Measurements from ENCODE around the gene ATP6V0E2. TPM values are rescaled to one million over a fixed set of nuclear protein-coding genes. Genes with fewer than 3 reads are reported as not detected.

ATP6V0E2 gene
- total RNA-seq: 25.6 and 26.6 TPM in 2 replicates

DNA sequence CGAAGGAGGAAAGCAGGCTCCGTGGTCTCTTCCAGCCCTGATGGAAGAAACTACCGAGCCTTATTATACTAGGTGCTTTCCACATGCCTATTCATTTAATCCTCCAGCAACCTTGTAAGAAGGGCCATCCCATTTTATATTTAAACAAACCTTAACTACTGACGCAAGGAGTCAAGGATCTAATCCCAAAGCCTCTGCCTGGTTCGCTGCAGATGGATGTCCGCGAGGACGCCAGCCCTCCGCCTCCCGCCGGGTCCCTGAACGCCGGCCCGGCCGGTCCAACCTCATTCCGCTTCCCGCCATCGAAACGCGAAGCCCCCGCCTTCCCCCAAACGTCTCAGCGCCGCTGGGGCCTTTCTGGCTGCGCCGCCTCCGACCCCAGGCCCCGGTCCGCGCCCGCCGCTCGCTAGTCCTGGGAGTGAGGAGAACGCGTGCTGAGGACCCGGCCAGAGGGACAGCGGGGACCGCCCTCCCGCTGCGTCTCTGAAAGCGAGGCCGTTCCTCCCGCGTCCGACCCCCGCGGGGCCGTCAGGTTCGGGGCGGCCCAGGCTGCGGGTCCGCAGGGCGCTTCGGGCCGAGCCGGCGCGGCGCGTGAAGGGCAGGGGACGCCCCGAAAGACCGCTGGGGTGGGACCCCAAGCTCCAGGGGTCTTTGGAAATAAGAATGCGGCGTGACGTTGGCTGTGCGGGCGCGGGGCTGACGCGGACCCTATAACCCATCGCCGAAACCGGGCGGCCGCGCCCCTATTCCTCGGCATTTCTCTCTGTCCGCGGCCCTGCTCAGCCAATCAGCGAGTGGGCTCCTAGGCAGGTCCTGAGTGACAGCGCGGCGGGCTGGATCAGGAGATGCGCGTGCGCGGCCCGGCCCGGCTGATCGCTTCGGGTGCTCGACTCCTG, at the start of gene ATP6V0E2:
ATP6V0E2 (plus strand) TSS at position 896 of the 896 bp plus-strand sequence. CDS start 97 bp downstream, outside the sequence.

DNA sequence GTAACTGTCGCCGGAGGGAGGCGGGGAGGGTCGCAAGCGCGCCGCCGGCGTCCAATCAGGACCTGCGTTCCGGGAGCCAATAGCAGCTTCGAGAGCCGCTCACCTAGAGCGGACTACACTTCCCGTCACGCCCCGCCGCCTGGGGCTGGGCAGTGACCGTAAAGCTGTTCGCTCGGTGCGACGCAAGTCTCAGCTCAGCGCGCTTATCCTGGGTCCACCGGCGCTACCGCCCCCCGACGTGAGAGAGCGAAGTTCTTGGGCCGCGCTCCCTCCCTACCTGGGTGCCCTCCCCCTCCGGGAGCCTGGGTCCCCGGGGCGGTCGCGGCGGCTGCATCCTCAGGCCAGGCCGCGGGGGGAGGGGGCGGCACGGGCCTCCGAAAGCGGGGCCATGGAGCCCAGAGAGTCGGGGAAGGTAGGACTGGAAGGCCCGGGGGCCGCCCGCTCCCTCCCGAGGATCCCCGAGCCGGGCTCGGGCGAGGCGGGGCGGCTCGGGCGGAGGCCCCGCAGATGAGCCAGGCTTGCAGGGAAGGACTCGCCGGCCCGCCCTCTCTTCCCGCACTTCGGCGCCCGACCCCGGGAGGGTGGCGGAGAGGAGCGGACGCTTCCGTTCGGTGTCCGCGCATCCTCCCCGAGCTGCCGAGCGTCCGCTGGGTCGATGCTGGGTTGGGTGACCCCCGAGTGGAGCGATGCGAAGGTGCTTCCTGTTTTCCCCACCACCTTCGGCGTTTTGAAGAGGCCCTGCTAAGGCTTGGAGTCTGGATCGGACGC, 35.4 kb upstream of the ATP6V0E2 start, which contains the start of gene ZNF862:
ZNF862 (plus strand) TSS at position 152 of the 768 bp plus-strand sequence; CDS start at position 389, 237 bp downstream.

Other genes starting within 250 kb of the ATP6V0E2 start
- gene ZNF467, start 100.4 kb upstream of the ATP6V0E2 start, total RNA-seq: 0.73 and 1.3 TPM in 2 replicates
- 8.1 and 17.9 TPM in 2 replicates for gene ZNF862, start 35.6 kb upstream of the ATP6V0E2 start, total RNA-seq

Data from smooth muscle cell of trachea (primary cell).